Panc1 (cell line): ENCODE data around the gene ZNF326. TPM values are rescaled to one million over a fixed set of nuclear protein-coding genes. Genes with fewer than 3 reads are reported as not detected.

ENCODE experiments used
- ATAC-seq: fragments of 200-7000 bp; cut with Tn5 transposase; 2 replicates; pipeline ENCODE4 v1.9.1; 2020; ENCODE audit warnings: mild to moderate bottlenecking, moderate library complexity
- BruUV-seq: library from RNA; stranded (reverse); fragments of 400-500 nt; replicated peaks from 2 replicates; lab custom pipeline; 2021; lab: Mats Ljungman, UMichigan
- CTCF ChIA-PET: fragments of 300-600 bp; sonication (Branson Sonifier 250); formaldehyde crosslinking; loops from one replicate; lab custom pipeline; 2022; ENCODE audit warnings: antibody characterized with exemption; lab: Charles Lee
- POLR2A ChIA-PET: fragments of 300-600 bp; sonication (Branson Sonifier 250); formaldehyde crosslinking; loops from one replicate; lab custom pipeline; 2022; ENCODE audit warnings: antibody characterized with exemption; lab: Charles Lee
- DNase-seq: peaks from one replicate; pipeline ENCODE4 v3.0.0-alpha.2; 2010; ENCODE audit warnings: low read depth, low spot score
- H3K27ac ChIP-seq: 2 replicates; pipeline ENCODE4 v1.5.1; 2011; ENCODE audit warnings: mild to moderate bottlenecking, low read length, inconsistent platforms
- H3K27me3 ChIP-seq: fragments of 200-500 bp; sonication (Bioruptor generic); 2 replicates; pipeline ENCODE4 v1.6.0; 2014; ENCODE audit warnings: low read length, inconsistent platforms; ENCODE audit not compliant: control insufficient read depth, insufficient read depth
- H3K36me3 ChIP-seq: fragments of 200-500 bp; sonication (Bioruptor generic); 2 replicates; pipeline ENCODE4 v1.5.1; 2014; ENCODE audit warnings: inconsistent platforms, mild to moderate bottlenecking, low read length, moderate library complexity; ENCODE audit not compliant: control insufficient read depth, insufficient read depth
- H3K4me1 ChIP-seq: 2 replicates; pipeline ENCODE4 v1.5.1; 2011; ENCODE audit warnings: inconsistent platforms, mild to moderate bottlenecking, low read length, moderate library complexity; ENCODE audit not compliant: control insufficient read depth, insufficient read depth
- H3K4me3 ChIP-seq, 2 experiments: 2 replicates each; pipeline ENCODE4 v1.5.1; 2011 to 2012; ENCODE audit warnings: low read depth in 2 of 2, low read length in 2 of 2, mild to moderate bottlenecking in 2 of 2, inconsistent platforms in 1 of 2, moderate library complexity in 1 of 2
- H3K9me3 ChIP-seq: fragments of 200-500 bp; sonication (Bioruptor generic); 2 replicates; pipeline ENCODE4 v1.5.1; 2014; ENCODE audit warnings: low read depth, mild to moderate bottlenecking, inconsistent platforms, low read length, moderate library complexity; ENCODE audit not compliant: control insufficient read depth, insufficient read depth
- POLR2AphosphoS5 ChIP-seq: IDR thresholded peaks from 2 replicates; pipeline ENCODE4 v1.6.1; 2012; ENCODE audit warnings: mild to moderate bottlenecking, low read depth, low read length, moderate library complexity
- SIN3A ChIP-seq: IDR thresholded peaks from 2 replicates; pipeline ENCODE4 v1.6.1; 2012; ENCODE audit warnings: low read depth, mild to moderate bottlenecking, low read length, moderate library complexity, borderline replicate concordance; ENCODE audit not compliant: insufficient read depth
- TCF7L2 ChIP-seq: IDR thresholded peaks from 2 replicates; pipeline ENCODE4 v1.6.1; 2011; ENCODE audit warnings: mild to moderate bottlenecking, low read depth, low read length, inconsistent platforms
- in situ Hi-C: cut with HindIII; loops from 2 replicates; pipeline ENCODE4 v1.10.0; 2016; ENCODE audit warnings: low sequenced_read_pairs, low pct_unique_long_range_greater_than_20kb
- intact Hi-C: fragments of 100-400 bp; cut with micrococcal nuclease; formaldehyde crosslinking; loops from one replicate; pipeline ENCODE4 v1.10.0; 2022; ENCODE audit not compliant: unreplicated experiment
- total RNA-seq: library from RNA; stranded (reverse); gene quantifications from one replicate; pipeline ENCODE4 v1.2.1, GENCODE V29; 2021; ENCODE audit not compliant: unreplicated experiment
- TF ChIP-seq, protein P1 (sequence below): fragments of 450-650 bp; IDR thresholded peaks from 2 replicates; pipeline ENCODE4 v1.5.1; 2017; ENCODE audit warnings: mild to moderate bottlenecking
- TF ChIP-seq, protein P2 (sequence below), 2 experiments: IDR thresholded peaks; 2 replicates each; pipeline ENCODE4 v1.6.1; 2011 to 2012; ENCODE audit warnings: low read depth in 2 of 2, control low read depth in 1 of 2, low read length in 1 of 2, mild to moderate bottlenecking in 1 of 2, moderate library complexity in 1 of 2; ENCODE audit not compliant: insufficient read depth in 1 of 2

The ZNF326 gene
- total RNA-seq, 1 experiment from 2014 or later: 19.7 TPM

DNA sequence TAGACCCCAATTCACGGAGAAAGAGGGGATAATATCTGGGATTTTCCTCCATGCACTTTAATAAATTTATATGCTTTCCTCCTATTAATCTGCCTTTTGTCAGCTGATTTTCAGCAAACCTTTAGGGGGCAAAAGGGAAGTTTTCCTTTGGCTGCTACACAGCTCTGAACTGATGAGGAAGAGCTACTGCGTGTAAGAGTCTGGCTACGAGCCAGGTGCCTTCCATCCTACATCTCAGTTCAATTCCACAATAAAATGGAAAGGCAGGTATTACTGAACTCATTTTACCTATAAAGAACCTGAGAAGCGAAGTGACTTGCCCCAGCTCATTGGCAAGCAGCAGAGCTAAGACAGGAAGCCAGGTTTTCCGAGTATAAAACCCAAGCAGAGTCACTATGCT is 28.3 kb upstream of the ZNF326 start:
- in situ Hi-C loops (no loop called here), intact Hi-C loops (no loop called here)
- POLR2A ChIA-PET: no interaction called here
- BruUV-seq: no TSS peak
- Histone ChIP-seq H3K9me3 (no peaks in the 10 kb centered on the region), H3K27me3 (no peaks in the 10 kb centered on the region; the same call in 1 of the 2 replicates), H3K4me3 (no peak overlapping the region), H3K36me3 (no peaks in the 10 kb centered on the region), H3K4me1 (no peaks in the 10 kb centered on the region), H3K27ac (no peak overlapping the region)
- TF ChIP-seq SIN3A (no peak), POLR2AphosphoS5 (no peak), TCF7L2 (no peak)
- TF ChIP-seq, protein P1, sequence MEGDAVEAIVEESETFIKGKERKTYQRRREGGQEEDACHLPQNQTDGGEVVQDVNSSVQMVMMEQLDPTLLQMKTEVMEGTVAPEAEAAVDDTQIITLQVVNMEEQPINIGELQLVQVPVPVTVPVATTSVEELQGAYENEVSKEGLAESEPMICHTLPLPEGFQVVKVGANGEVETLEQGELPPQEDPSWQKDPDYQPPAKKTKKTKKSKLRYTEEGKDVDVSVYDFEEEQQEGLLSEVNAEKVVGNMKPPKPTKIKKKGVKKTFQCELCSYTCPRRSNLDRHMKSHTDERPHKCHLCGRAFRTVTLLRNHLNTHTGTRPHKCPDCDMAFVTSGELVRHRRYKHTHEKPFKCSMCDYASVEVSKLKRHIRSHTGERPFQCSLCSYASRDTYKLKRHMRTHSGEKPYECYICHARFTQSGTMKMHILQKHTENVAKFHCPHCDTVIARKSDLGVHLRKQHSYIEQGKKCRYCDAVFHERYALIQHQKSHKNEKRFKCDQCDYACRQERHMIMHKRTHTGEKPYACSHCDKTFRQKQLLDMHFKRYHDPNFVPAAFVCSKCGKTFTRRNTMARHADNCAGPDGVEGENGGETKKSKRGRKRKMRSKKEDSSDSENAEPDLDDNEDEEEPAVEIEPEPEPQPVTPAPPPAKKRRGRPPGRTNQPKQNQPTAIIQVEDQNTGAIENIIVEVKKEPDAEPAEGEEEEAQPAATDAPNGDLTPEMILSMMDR: no peak
- TF ChIP-seq, protein P2, sequence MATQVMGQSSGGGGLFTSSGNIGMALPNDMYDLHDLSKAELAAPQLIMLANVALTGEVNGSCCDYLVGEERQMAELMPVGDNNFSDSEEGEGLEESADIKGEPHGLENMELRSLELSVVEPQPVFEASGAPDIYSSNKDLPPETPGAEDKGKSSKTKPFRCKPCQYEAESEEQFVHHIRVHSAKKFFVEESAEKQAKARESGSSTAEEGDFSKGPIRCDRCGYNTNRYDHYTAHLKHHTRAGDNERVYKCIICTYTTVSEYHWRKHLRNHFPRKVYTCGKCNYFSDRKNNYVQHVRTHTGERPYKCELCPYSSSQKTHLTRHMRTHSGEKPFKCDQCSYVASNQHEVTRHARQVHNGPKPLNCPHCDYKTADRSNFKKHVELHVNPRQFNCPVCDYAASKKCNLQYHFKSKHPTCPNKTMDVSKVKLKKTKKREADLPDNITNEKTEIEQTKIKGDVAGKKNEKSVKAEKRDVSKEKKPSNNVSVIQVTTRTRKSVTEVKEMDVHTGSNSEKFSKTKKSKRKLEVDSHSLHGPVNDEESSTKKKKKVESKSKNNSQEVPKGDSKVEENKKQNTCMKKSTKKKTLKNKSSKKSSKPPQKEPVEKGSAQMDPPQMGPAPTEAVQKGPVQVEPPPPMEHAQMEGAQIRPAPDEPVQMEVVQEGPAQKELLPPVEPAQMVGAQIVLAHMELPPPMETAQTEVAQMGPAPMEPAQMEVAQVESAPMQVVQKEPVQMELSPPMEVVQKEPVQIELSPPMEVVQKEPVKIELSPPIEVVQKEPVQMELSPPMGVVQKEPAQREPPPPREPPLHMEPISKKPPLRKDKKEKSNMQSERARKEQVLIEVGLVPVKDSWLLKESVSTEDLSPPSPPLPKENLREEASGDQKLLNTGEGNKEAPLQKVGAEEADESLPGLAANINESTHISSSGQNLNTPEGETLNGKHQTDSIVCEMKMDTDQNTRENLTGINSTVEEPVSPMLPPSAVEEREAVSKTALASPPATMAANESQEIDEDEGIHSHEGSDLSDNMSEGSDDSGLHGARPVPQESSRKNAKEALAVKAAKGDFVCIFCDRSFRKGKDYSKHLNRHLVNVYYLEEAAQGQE (IDR thresholded peaks at IDR 0.05; ENCODE audit: insufficient read depth in 1 of 2, low read depth in 2 of 2, low read length in 1 of 2): no peak
- CTCF ChIA-PET: no interaction called here
- DNase-seq: no peak
- ATAC-seq: no peak

DNA sequence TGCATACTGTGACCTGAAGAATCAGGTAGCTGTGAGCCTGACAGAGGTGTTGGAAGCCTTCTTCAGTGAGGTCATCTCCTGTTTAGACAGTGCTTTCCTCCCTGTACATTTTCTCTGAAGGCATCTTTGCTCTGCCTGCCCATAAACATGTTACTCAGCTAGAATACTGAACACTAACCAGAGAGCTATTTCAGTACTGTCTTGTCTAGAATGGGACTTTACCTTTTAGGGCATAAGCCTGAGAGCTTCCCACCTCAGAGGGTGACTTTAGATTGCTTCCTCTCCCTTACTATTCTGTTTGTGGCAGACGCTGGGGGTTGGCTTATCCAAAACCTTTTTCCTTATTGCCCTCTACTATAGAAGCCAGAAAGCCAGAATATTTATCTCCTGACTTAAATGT is 23.3 kb upstream of the ZNF326 start:
- no peak overlapping the region for H3K4me3 ChIP-seq
- no peaks in the 10 kb centered on the region for H3K36me3 ChIP-seq
- ATAC-seq (no peak), DNase-seq (no peak)
- ChIA-PET POLR2A (no interaction called here), CTCF (no interaction called here)
- TF ChIP-seq POLR2AphosphoS5: no peak
- TF ChIP-seq, protein P2 (IDR thresholded peaks at IDR 0.05; ENCODE audit: insufficient read depth in 1 of 2, low read depth in 2 of 2, low read length in 1 of 2): no peak
- TF ChIP-seq TCF7L2: no peak
- TF ChIP-seq, protein P1: no peak
- TF ChIP-seq SIN3A: no peak
- no peaks in the 10 kb centered on the region for H3K4me1 ChIP-seq
- no peaks in the 10 kb centered on the region; the same call in 1 of the 2 replicates for H3K27me3 ChIP-seq
- no TSS peak for BruUV-seq
- in situ Hi-C loops: no loop called here
- H3K9me3 ChIP-seq: no peaks in the 10 kb centered on the region
- intact Hi-C loops: no loop called here
- no peak overlapping the region for H3K27ac ChIP-seq
